Endothelial cell of umbilical vein (primary cell): ENCODE data around the gene KL. TPM values are rescaled to one million over a fixed set of nuclear protein-coding genes. Genes with fewer than 3 reads are reported as not detected.

Experiments
- BruUV-seq: library from RNA; stranded (reverse); fragments of 400-500 nt; replicated peaks from 2 replicates; lab custom pipeline; 2021; lab: Mats Ljungman, UMichigan
- CTCF ChIA-PET: fragments of 300-600, 350-600 bp; sonication (Branson Sonifier 250); formaldehyde crosslinking; loops from one replicate; lab custom pipeline; 2021; ENCODE audit warnings: antibody characterized with exemption, inconsistent platforms; lab: Charles Lee
- POLR2A ChIA-PET: fragments of 300-600, 350-600 bp; sonication (Branson Sonifier 250); formaldehyde crosslinking; loops from one replicate; lab custom pipeline; 2021; ENCODE audit warnings: antibody characterized with exemption, inconsistent platforms; lab: Charles Lee
- DNase-seq: peaks from one replicate; pipeline ENCODE4 v3.0.0-alpha.2; 2011; ENCODE audit warnings: low read depth, low spot score
- FAIRE-seq: peaks from 2 replicates; lab custom pipeline; 2011; peaks lifted over from hg19 to GRCh38; lab: Jason Lieb, UNC
- H2AFZ ChIP-seq: 2 replicates; pipeline ENCODE4 v1.6.0; 2012; ENCODE audit warnings: low read depth, low read length, control low read depth, inconsistent platforms
- H3K27ac ChIP-seq: 2 replicates; pipeline ENCODE4 v1.5.1; 2011; ENCODE audit warnings: low read depth, mild to moderate bottlenecking, control low read depth, low read length, moderate library complexity; ENCODE audit not compliant: insufficient read depth
- H3K27me3 ChIP-seq, 2 experiments: 2 replicates each; pipeline versions ENCODE4 v1.6.0 to v1.6.1; 2011; ENCODE audit warnings: low read length in 2 of 2, mixed read lengths in 1 of 2; ENCODE audit not compliant: control insufficient read depth in 2 of 2, insufficient read depth in 2 of 2
- H3K36me3 ChIP-seq, 2 experiments: 2 replicates in 1 of 2; 3 replicates in 1 of 2; pipeline ENCODE4 v1.5.1; 2011; ENCODE audit warnings: low read length in 2 of 2, mild to moderate bottlenecking in 1 of 2, moderate library complexity in 1 of 2; ENCODE audit not compliant: control insufficient read depth in 2 of 2, insufficient read depth in 2 of 2; ENCODE audit errors: extremely low read depth in 1 of 2
- H3K4me1 ChIP-seq: 3 replicates; pipeline ENCODE4 v1.5.1; 2011; ENCODE audit warnings: mild to moderate bottlenecking, low read length; ENCODE audit not compliant: control insufficient read depth, insufficient read depth; ENCODE audit errors: extremely low read depth
- H3K4me2 ChIP-seq: 2 replicates; pipeline ENCODE4 v1.6.1; 2011; ENCODE audit warnings: low read length, control low read depth, mixed read lengths; ENCODE audit not compliant: insufficient read depth
- H3K4me3 ChIP-seq, 3 experiments: fragments of 200-600 bp in 1 of 3; sonication (generic), shearing (Covaris generic) in 1 of 3; replicated peaks in 1 of 3; 2 replicates each; pipeline ENCODE4 v1.5.1; 2011 to 2016; ENCODE audit warnings: control low read depth in 3 of 3, low read length in 3 of 3, mild to moderate bottlenecking in 2 of 3, inconsistent platforms in 1 of 3, low read depth in 1 of 3, moderate library complexity in 1 of 3; ENCODE audit not compliant: insufficient read depth in 1 of 3
- H3K79me2 ChIP-seq: 2 replicates; pipeline ENCODE4 v1.6.0; 2012; ENCODE audit warnings: low read length, inconsistent platforms; ENCODE audit not compliant: control insufficient read depth, insufficient read depth
- H3K9ac ChIP-seq: replicated peaks from 2 replicates; pipeline ENCODE3; 2011; ENCODE audit warnings: low read length, control low read depth; ENCODE audit not compliant: insufficient read depth; ENCODE audit errors: extremely low read depth
- H3K9me1 ChIP-seq: replicated peaks from 3 replicates; pipeline ENCODE4 v1.6.0; 2011; ENCODE audit warnings: mild to moderate bottlenecking, low read length; ENCODE audit not compliant: control insufficient read depth, insufficient read depth; ENCODE audit errors: extremely low read depth
- H3K9me3 ChIP-seq: replicated peaks from 2 replicates; pipeline ENCODE4 v1.5.1; 2012; ENCODE audit warnings: low read length, inconsistent platforms; ENCODE audit not compliant: control insufficient read depth, insufficient read depth
- H4K20me1 ChIP-seq: replicated peaks from 2 replicates; pipeline ENCODE3; 2011; ENCODE audit warnings: mild to moderate bottlenecking, low read length; ENCODE audit not compliant: control insufficient read depth, insufficient read depth; ENCODE audit errors: extremely low read depth
- CTCF ChIP-seq, 2 donors: IDR thresholded peaks; 1 replicate in 1 of 2; 2 replicates in 1 of 2; pipeline ENCODE4 v1.5.1; 2011; ENCODE audit warnings: low read length in 2 of 2, mild to moderate bottlenecking in 2 of 2, moderate library complexity in 2 of 2, control low read depth in 1 of 2, inconsistent platforms in 1 of 2, low read depth in 1 of 2; ENCODE audit not compliant: insufficient read depth in 1 of 2; ENCODE audit errors: extremely low read depth in 1 of 2
- EZH2 ChIP-seq: IDR thresholded peaks from 2 replicates; pipeline ENCODE4 v1.6.1; 2012; ENCODE audit warnings: borderline replicate concordance, low read depth, mild to moderate bottlenecking, moderate library complexity, low read length, inconsistent platforms; ENCODE audit not compliant: severe bottlenecking
- FOS ChIP-seq: IDR thresholded peaks from 2 replicates; pipeline ENCODE4 v1.6.1; 2011; ENCODE audit warnings: mild to moderate bottlenecking, low read length, moderate library complexity, borderline replicate concordance; ENCODE audit not compliant: insufficient read depth
- GATA2 ChIP-seq: IDR thresholded peaks from 2 replicates; pipeline ENCODE4 v1.7.0; 2011; ENCODE audit warnings: low read depth, mild to moderate bottlenecking, moderate library complexity, mixed read lengths, low read length; ENCODE audit not compliant: insufficient read length, insufficient read depth
- JUN ChIP-seq: IDR thresholded peaks from 2 replicates; pipeline ENCODE4 v1.6.1; 2011; ENCODE audit warnings: borderline replicate concordance, low read depth; ENCODE audit not compliant: insufficient read length, insufficient read depth
- MAX ChIP-seq: IDR thresholded peaks from 2 replicates; pipeline ENCODE4 v1.6.1; 2011; ENCODE audit not compliant: insufficient read depth, insufficient read length
- MYC ChIP-seq: IDR thresholded peaks from one replicate; pipeline ENCODE4 v1.6.1; 2011; ENCODE audit warnings: mild to moderate bottlenecking, low read depth, low read length
- POLR2A ChIP-seq: IDR thresholded peaks from 2 replicates; pipeline ENCODE4 v1.6.1; 2012; ENCODE audit warnings: low read depth, mild to moderate bottlenecking, control low read depth, low read length
- POLR2AphosphoS5 ChIP-seq: IDR thresholded peaks from 2 replicates; pipeline ENCODE4 v1.6.1; 2012; ENCODE audit warnings: low read depth, mild to moderate bottlenecking, control low read depth, low read length, moderate library complexity; ENCODE audit not compliant: insufficient read depth
- dilution Hi-C: fragments of 300-500 bp; cut with MboI; formaldehyde crosslinking; loops from one replicate; pipeline ENCODE4 v1.15.0; 2019; ENCODE audit warnings: low sequenced_read_pairs; ENCODE audit not compliant: extremely low pct_ligation_motif_present
- intact Hi-C: fragments of 100-400 bp; cut with micrococcal nuclease; formaldehyde crosslinking; loops from one replicate; pipeline ENCODE4 v1.10.0; 2022
- polyA plus RNA-seq, 4 experiments: library from polyadenylated mRNA; depleted of rRNA in 3 of 4; stranded (reverse) in 3 of 4; unstranded in 1 of 4; fragments of >200 nt; gene quantifications; 2 replicates each; pipeline versions ENCODE4 v1.2.1 to v1.2.3, GENCODE V29; 2011 to 2012; ENCODE audit warnings: missing spikeins in 1 of 4
- total RNA-seq: library from RNA; stranded (reverse); gene quantifications from 2 replicates; pipeline ENCODE4 v1.2.3, GENCODE V29; 2021

The KL gene
- total and polyA plus RNA-seq, 2 donors (not counting 3 experiments of a cell fraction or from before 2014, with no cell fraction given): 0.01 to 0.07 TPM

- H3K9ac ChIP-seq: peak overlapping the region; percentile 30
- intact Hi-C loops: loop anchor here (1.0 to 5.0 kb wide), 5 partner anchors 34 to 450 kb away; no protein-coding TSS in a partner anchor
- dilution Hi-C loops: no loop called here
- peak overlapping the region; percentile 87 for H3K27ac ChIP-seq
- no peaks in the 10 kb centered on the region for H3K9me3 ChIP-seq
- H2AFZ ChIP-seq: peak overlapping the region; percentile 0
- no peak overlapping the region for H3K4me3 ChIP-seq
- H3K4me2 ChIP-seq: peak overlapping the region; percentile 8
- POLR2A ChIA-PET: no interaction called here
- no peaks in the 10 kb centered on the region for H3K79me2 ChIP-seq
- DNase-seq (peak; percentile 74), FAIRE-seq (peak; percentile 78)
- H3K27me3 ChIP-seq: no peaks in the 10 kb centered on the region
- no peaks in the 10 kb centered on the region for H3K9me1 ChIP-seq
- H3K36me3 ChIP-seq: no peaks in the 10 kb centered on the region
- BruUV-seq: TSS peak; percentile 86
- TF ChIP-seq POLR2AphosphoS5 (peak; percentile 79), FOS (peak; percentile 92), EZH2 (no peak), GATA2 (peak; percentile 99), JUN (peak; percentile 82), POLR2A (peak; percentile 60), CTCF (IDR thresholded peaks at IDR 0.05; ENCODE audit: extremely low read depth in 1 of 2, insufficient read depth in 1 of 2, low read depth in 1 of 2, low read length in 2 of 2) (no peak), MYC (no peak), MAX (no peak)
- peaks cover 41% of the 10 kb centered on the region for H3K4me1 ChIP-seq
- H4K20me1 ChIP-seq: no peaks in the 10 kb centered on the region
- CTCF ChIA-PET: interaction anchor here (1.0 to 1.5 kb wide), 3 partner anchors 14 to 34 kb away, joined by 3 to 7 read pairs (median 5); no protein-coding TSS in a partner anchor
Observed at GRCh38 chr13:33092073-33092987, 76.1 kb downstream of the KL start.
